CD4-positive, alpha-beta T cell (primary cell): ENCODE measurements around the gene CACNA2D3. TPM values are rescaled to one million over a fixed set of nuclear protein-coding genes. Genes with fewer than 3 reads are reported as not detected.
A peak's percentile ranks its signal among the peaks of the same experiment; 100 is the strongest.

Experiments
- ATAC-seq: fragments of 200-7000 bp; cut with Tn5 transposase; one replicate; pipeline ENCODE4 v1.10.0; 2022; ENCODE audit warnings: mild to moderate bottlenecking; ENCODE audit not compliant: poor library complexity
- CTCF ChIA-PET: fragments of 350-600 bp; sonication (Branson Sonifier 250); formaldehyde crosslinking; loops from one replicate; lab custom pipeline; 2021; ENCODE audit warnings: antibody characterized with exemption, inconsistent platforms; lab: Charles Lee
- POLR2A ChIA-PET: fragments of 350-600 bp; sonication (Branson Sonifier 250); formaldehyde crosslinking; loops from one replicate; lab custom pipeline; 2021; ENCODE audit warnings: antibody characterized with exemption, inconsistent platforms; lab: Charles Lee
- DNase-seq, 14 experiments: peaks; one replicate each; pipeline ENCODE4 v3.0.0-alpha.2; 2013 to 2020; ENCODE audit warnings: mixed read lengths in 2 of 14
- H3K27ac ChIP-seq, 2 donors: one replicate each; pipeline versions ENCODE4 v1.5.1 to v1.7.0; 2013; ENCODE audit warnings: low read length in 2 of 2, low read depth in 1 of 2, mild to moderate bottlenecking in 1 of 2
- H3K27me3 ChIP-seq, 2 experiments: 1 replicate in 1 of 2; 2 replicates in 1 of 2; pipeline versions ENCODE4 v1.6.1 to v1.7.0; 2013; ENCODE audit warnings: low read length in 2 of 2, control low read depth in 1 of 2, mild to moderate bottlenecking in 1 of 2, moderate library complexity in 1 of 2; ENCODE audit not compliant: insufficient read depth in 2 of 2, control insufficient read depth in 1 of 2
- H3K36me3 ChIP-seq: one replicate; pipeline ENCODE4 v1.6.1; 2013; ENCODE audit warnings: low read length, control low read depth; ENCODE audit not compliant: insufficient read depth
- H3K4me1 ChIP-seq: one replicate; pipeline ENCODE4 v1.6.1; 2013; ENCODE audit warnings: low read length, control low read depth; ENCODE audit not compliant: insufficient read depth
- H3K4me3 ChIP-seq: one replicate; pipeline ENCODE4 v1.5.1; 2013; ENCODE audit warnings: mild to moderate bottlenecking, low read length, moderate library complexity
- H3K9me3 ChIP-seq, 2 experiments: 1 replicate in 1 of 2; 2 replicates in 1 of 2; pipeline versions ENCODE4 v1.6.1 to v1.7.0; 2013; ENCODE audit warnings: low read length in 2 of 2, mild to moderate bottlenecking in 2 of 2, control low read depth in 1 of 2, moderate library complexity in 1 of 2; ENCODE audit not compliant: control insufficient read depth in 1 of 2, insufficient read depth in 1 of 2
- H3K27ac Mint-ChIP-seq: one replicate; pipeline ENCODE4 v1.8.0; 2020; ENCODE audit warnings: mixed read lengths
- H3K27me3 Mint-ChIP-seq: one replicate; pipeline ENCODE4 v1.8.0; 2021; ENCODE audit warnings: mixed read lengths
- H3K36me3 Mint-ChIP-seq: one replicate; pipeline ENCODE4 v1.8.0; 2021; ENCODE audit warnings: low read depth, mixed read lengths
- H3K4me1 Mint-ChIP-seq: one replicate; pipeline ENCODE4 v1.8.0; 2021; ENCODE audit warnings: low read depth, mixed read lengths
- H3K4me3 Mint-ChIP-seq: one replicate; pipeline ENCODE4 v1.8.0; 2020; ENCODE audit warnings: mild to moderate bottlenecking, mixed read lengths
- H3K9me3 Mint-ChIP-seq: one replicate; pipeline ENCODE4 v1.8.0; 2020; ENCODE audit warnings: mixed read lengths
- CTCF ChIP-seq: fragments of 200-600 bp; IDR thresholded peaks from one replicate; pipeline ENCODE4 v1.8.0; 2022; ENCODE audit warnings: antibody characterized with exemption, mild to moderate bottlenecking
- intact Hi-C, 2 experiments: fragments of 100-400 bp; cut with DNase I in 1 of 2; cut with micrococcal nuclease in 1 of 2; formaldehyde crosslinking; loops; one replicate each; pipeline versions ENCODE4 v1.15.1 to v1.9.0; 2023 to 2025; cut with DNase I, micrococcal nuclease
- total RNA-seq, 174 experiments: library from RNA in 2 of 174; stranded (reverse) in 2 of 174; gene quantifications; one replicate each; pipeline ENCODE4 v1.2.3 and lab custom pipeline; 2021 to 2026

Gene CACNA2D3
- total RNA-seq, 2 experiments from 2014 or later = 0.08 TPM; not detected in 1

- Mint-ChIP-seq H3K36me3 (no peaks in the 10 kb centered on the region), H3K4me3 (no peak overlapping the region), H3K9me3 (peaks cover 5% of the 10 kb centered on the region), H3K27me3 (peaks cover 5% of the 10 kb centered on the region), H3K4me1 (no peaks in the 10 kb centered on the region), H3K27ac (no peak overlapping the region)
- H3K27me3 ChIP-seq = no peaks in the 10 kb centered on the region
- CTCF ChIA-PET = no interaction called here
- intact Hi-C loops = no loop called here
- no peak overlapping the region for H3K4me3 ChIP-seq
- ATAC-seq (no peak), DNase-seq (peak in 2 of 14 experiments; percentile 13 to 16)
- H3K36me3 ChIP-seq = no peaks in the 10 kb centered on the region
- POLR2A ChIA-PET = interaction anchor here (0.6 kb wide), 1 partner anchor 21 kb away, joined by 3 read pairs; no protein-coding TSS in a partner anchor
- no peak for TF ChIP-seq CTCF
- no peaks in the 10 kb centered on the region for H3K9me3 ChIP-seq
- no peak overlapping the region for H3K27ac ChIP-seq
- no peaks in the 10 kb centered on the region for H3K4me1 ChIP-seq
Measured at GRCh38 chr3:54967731-54968161, 845.4 kb downstream of the CACNA2D3 start.

GRCh38 chr3:54968546-54969172 lies 846.3 kb downstream of the CACNA2D3 start:
- Histone ChIP-seq H3K36me3 (no peaks in the 10 kb centered on the region), H3K4me3 (no peak overlapping the region), H3K27me3 (no peaks in the 10 kb centered on the region), H3K9me3 (peaks cover 0 to 3% of the 10 kb centered on the region in 2 experiments), H3K27ac (no peak overlapping the region), H3K4me1 (no peaks in the 10 kb centered on the region)
- ChIA-PET CTCF (no interaction called here), POLR2A (no interaction called here)
- TF ChIP-seq CTCF = no peak
- intact Hi-C loops = no loop called here
- DNase-seq (no peak), ATAC-seq (no peak)
- Mint-ChIP-seq H3K36me3 (no peaks in the 10 kb centered on the region), H3K9me3 (peaks cover 5% of the 10 kb centered on the region), H3K27ac (no peak overlapping the region), H3K27me3 (peaks cover 6% of the 10 kb centered on the region), H3K4me3 (no peak overlapping the region), H3K4me1 (no peaks in the 10 kb centered on the region)

- no peaks in the 10 kb centered on the region for H3K4me1 ChIP-seq
- Mint-ChIP-seq H3K27me3 (peaks cover 11% of the 10 kb centered on the region), H3K27ac (no peak overlapping the region), H3K4me1 (no peaks in the 10 kb centered on the region), H3K4me3 (no peak overlapping the region), H3K9me3 (peaks cover 5% of the 10 kb centered on the region), H3K36me3 (no peaks in the 10 kb centered on the region)
- peaks cover 0 to 3% of the 10 kb centered on the region in 2 experiments for H3K9me3 ChIP-seq
- no peak for DNase-seq
- intact Hi-C loops = no loop called here
- ATAC-seq = no peak
- CTCF ChIA-PET = no interaction called here
- TF ChIP-seq CTCF = no peak
- H3K27ac ChIP-seq = no peak overlapping the region
- H3K27me3 ChIP-seq = no peaks in the 10 kb centered on the region
- H3K4me3 ChIP-seq = no peak overlapping the region
- POLR2A ChIA-PET = no interaction called here
- H3K36me3 ChIP-seq = no peaks in the 10 kb centered on the region
Measured at GRCh38 chr3:54969652-54970051, 847.3 kb downstream of the CACNA2D3 start.
